ENCODE data around the gene TOGARAM1.

The TOGARAM1 gene

DNA sequence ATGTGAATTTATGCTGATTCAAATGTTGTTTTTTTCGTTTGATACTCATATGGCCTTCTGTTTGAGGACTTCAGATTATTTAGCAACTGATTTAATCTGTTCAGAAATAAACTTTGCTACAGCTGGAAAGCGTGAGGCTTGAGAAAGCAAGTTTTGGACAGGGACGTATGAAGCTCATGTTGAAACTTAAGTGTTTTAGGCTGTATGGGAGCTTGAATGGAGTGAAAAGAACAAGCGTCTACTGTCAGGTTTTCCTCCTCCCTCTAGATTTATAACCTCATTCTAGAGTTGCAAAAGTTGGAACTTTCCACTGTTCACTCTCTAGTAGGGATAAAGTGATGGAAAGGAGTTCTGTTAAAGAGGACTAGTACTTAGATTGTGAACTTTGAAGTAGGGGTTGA is 123.0 kb downstream of the TOGARAM1 start:
- DNase-seq (ENCODE audit: low read depth), result no peak

GRCh38 chr14:45089813-45090212 is 127.8 kb downstream of the TOGARAM1 start:
- no peak for DNase-seq (ENCODE audit: low read depth)

- no peak for DNase-seq (ENCODE audit: low read depth)
These were observed 129.7 kb downstream of the TOGARAM1 start for GRCh38 chr14:45091710-45092109.

- no peak for DNase-seq (ENCODE audit: low read depth)
These were observed 132.3 kb downstream of the TOGARAM1 start for GRCh38 chr14:45094275-45094674.

GRCh38 chr14:45095143-45095542 is 133.2 kb downstream of the TOGARAM1 start:
- no peak for DNase-seq (ENCODE audit: low read depth)

DNA sequence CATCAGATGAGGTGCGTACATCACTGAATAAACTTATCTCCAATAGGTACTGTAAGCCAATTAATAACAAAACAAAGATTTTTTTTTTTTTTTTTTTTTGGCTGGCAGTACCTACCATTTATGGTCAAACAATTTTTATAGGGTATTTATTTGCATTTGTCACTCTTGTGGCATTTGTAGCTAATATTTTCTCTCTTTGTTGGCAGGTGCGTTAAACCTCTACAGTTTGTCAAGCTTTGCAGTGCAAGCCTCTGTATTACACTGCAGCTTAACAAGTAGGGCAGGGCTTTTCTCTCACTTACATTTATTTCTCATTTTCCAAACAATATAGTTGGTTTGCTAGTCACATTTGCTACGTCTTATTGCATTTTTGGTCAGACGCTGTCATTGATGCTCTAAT is 134.2 kb downstream of the TOGARAM1 start:
- DNase-seq (ENCODE audit: low read depth), result no peak

GRCh38 chr14:45103806-45104205 is 141.8 kb downstream of the TOGARAM1 start:
- DNase-seq (ENCODE audit: low read depth), result no peak

- no peak for DNase-seq (ENCODE audit: low read depth)
These were observed 142.6 kb downstream of the TOGARAM1 start for GRCh38 chr14:45104561-45104960.

- no peak for DNase-seq (ENCODE audit: low read depth)
These were observed 151.1 kb downstream of the TOGARAM1 start for GRCh38 chr14:45112896-45113781.

- no peak for DNase-seq (ENCODE audit: low read depth)
These were observed 152.3 kb downstream of the TOGARAM1 start for GRCh38 chr14:45114327-45114726.

GRCh38 chr14:45118594-45118993 is 156.6 kb downstream of the TOGARAM1 start:
- no peak for DNase-seq (ENCODE audit: low read depth)

DNA sequence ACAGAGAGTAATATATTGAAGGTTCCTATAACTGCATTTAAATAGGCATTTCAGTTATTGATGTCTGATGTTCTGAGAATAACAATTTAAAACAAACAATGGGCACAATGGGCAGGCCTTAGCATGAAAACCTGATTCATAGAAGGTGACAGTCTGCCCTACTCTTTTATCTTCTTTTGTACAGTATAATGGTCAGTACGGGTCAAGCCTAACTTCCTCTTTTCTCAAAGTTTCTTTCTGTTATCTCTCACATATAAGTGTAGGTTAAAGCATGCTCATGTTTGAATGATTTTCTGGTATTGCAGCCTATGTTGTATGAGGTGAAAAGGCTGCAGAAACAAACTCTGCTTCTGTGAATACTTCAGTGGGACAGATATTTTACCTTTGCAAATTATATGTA is 158.1 kb downstream of the TOGARAM1 start:
- no peak for DNase-seq (ENCODE audit: low read depth)

DNA sequence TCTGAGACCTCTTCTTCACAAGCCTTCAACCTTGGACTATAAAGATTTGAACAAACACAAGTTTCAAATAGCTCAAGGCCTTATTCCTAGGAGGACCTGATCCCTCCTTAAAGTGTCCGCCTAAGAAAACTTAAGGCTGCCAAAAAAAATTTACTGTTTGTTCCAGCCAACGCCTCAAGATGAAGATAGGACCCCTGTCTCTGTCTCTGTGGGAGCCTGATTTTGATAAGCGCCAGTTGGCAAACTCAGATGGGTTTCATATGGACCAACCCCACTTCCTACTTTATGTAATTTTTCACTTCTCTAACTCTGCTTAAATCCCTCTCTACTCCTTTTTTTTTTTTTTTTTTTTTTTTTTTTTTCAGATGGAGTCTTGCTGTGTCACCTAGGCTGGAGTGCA is 161.3 kb downstream of the TOGARAM1 start:
- no peak for DNase-seq (ENCODE audit: low read depth)
